ENCODE data around the gene CSKMT.

The CSKMT gene

DNA sequence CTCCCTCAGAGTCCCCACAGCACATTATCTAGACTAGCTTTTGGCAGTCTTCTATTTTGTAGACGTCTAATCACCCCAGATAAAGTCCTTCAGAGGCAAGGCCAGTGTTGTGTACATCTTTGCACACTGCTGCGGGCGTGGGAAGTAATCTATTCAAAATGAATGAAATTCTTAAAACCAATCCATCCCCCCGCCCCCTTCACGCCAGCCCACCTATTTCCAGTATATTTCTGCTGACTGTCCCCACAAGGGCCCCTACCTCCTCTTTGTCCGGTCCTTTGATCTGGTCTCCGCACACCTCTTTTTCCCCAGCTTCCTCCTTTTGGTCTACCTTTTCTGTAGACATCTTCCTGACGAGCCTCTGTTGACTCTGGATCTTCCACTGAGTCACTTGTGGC, 41.7 kb downstream of the CSKMT start:
- peak overlapping the region; percentile 99 for H3K4me2 ChIP-seq (ENCODE audit: low read length)
- H3K79me2 ChIP-seq (ENCODE audit: control insufficient read depth, insufficient read depth, low read length) = peaks cover 9% of the 10 kb centered on the region
- H3K23ac ChIP-seq (ENCODE audit: low read length) = no peak overlapping the region
- no CpG with 5 or more reads among the region's 8 CpGs for WGBS (ENCODE audit: extremely low coverage, insufficient coverage, low lambda C conversion rate)
- peak overlapping the region; percentile 1 for H3K4ac ChIP-seq (ENCODE audit: low read depth, low read length)
- peak overlapping the region; percentile 59 for H3K4me3 ChIP-seq (ENCODE audit: low read length)
- H3K56ac ChIP-seq (ENCODE audit: low read length) = peak overlapping the region; percentile 91
- no peaks in the 10 kb centered on the region for H3K27me3 ChIP-seq (ENCODE audit: insufficient read depth, low read length, poor library complexity)
- no peak overlapping the region for H2BK15ac ChIP-seq (replicated peaks; ENCODE audit: low read depth)
- DNase-seq = no peak
- peak overlapping the region; percentile 49 for H2BK5ac ChIP-seq (ENCODE audit: low read length)
- no peak overlapping the region for H2BK120ac ChIP-seq (ENCODE audit: low read depth, low read length)
- H3K79me1 ChIP-seq (ENCODE audit: low read length) = peaks cover 7% of the 10 kb centered on the region
- peaks cover 13% of the 10 kb centered on the region for H3K4me1 ChIP-seq (ENCODE audit: control insufficient read depth, low read depth, low read length)
- H4K8ac ChIP-seq (ENCODE audit: low read depth, low read length) = peak overlapping the region; percentile 60
- H3K36me3 ChIP-seq (ENCODE audit: control insufficient read depth, insufficient read depth, low read length) = peaks cover 3% of the 10 kb centered on the region
- peak overlapping the region; percentile 40 for H3K27ac ChIP-seq (ENCODE audit: low read depth, low read length)
- no peak overlapping the region for H4K5ac ChIP-seq (ENCODE audit: low read length)
- no peak overlapping the region for H3K18ac ChIP-seq (ENCODE audit: low read length)
- peak overlapping the region; percentile 94 for H3K9ac ChIP-seq (ENCODE audit: low read length)
- H2AK5ac ChIP-seq (ENCODE audit: low read length) = no peak overlapping the region

GRCh38 chr11:62707277-62707861, 42.3 kb downstream of the CSKMT start, which contains the start of the genes BSCL2 and GNG3:
BSCL2 (minus strand) TSS chr11:62707424; CDS start chr11:62707195, 229 bp downstream.
GNG3 (plus strand) TSS chr11:62707676; CDS start chr11:62708296, 620 bp downstream.
- Histone ChIP-seq H3K4me2 (ENCODE audit: low read length) (peak within 1 kb of the TSS; percentile 99), H3K79me1 (ENCODE audit: low read length) (peaks cover 7% of the 10 kb centered on the region), H3K18ac (ENCODE audit: low read length) (no peak within 1 kb of the TSS), H2BK5ac (ENCODE audit: low read length) (peak within 1 kb of the TSS; percentile 49), H3K4ac (ENCODE audit: low read depth, low read length) (peak within 1 kb of the TSS; percentile 1), H4K8ac (ENCODE audit: low read depth, low read length) (peak within 1 kb of the TSS; percentile 60), H3K27me3 (ENCODE audit: insufficient read depth, low read length, poor library complexity) (no peaks in the 10 kb centered on the region), H3K79me2 (ENCODE audit: control insufficient read depth, insufficient read depth, low read length) (peaks cover 9% of the 10 kb centered on the region), H3K23ac (ENCODE audit: low read length) (peak within 1 kb of the TSS; percentile 67), H2AK5ac (ENCODE audit: low read length) (peak within 1 kb of the TSS; percentile 90), H3K56ac (ENCODE audit: low read length) (peak within 1 kb of the TSS; percentile 97), H4K5ac (ENCODE audit: low read length) (no peak within 1 kb of the TSS), H2BK120ac (ENCODE audit: low read depth, low read length) (no peak within 1 kb of the TSS), H3K27ac (ENCODE audit: low read depth, low read length) (peak within 1 kb of the TSS; percentile 40), H3K4me3 (ENCODE audit: low read length) (peak within 1 kb of the TSS; percentile 59), H3K4me1 (ENCODE audit: control insufficient read depth, low read depth, low read length) (peaks cover 13% of the 10 kb centered on the region), H3K9ac (ENCODE audit: low read length) (peak within 1 kb of the TSS; percentile 94), H3K36me3 (ENCODE audit: control insufficient read depth, insufficient read depth, low read length) (peaks cover 4% of the 10 kb centered on the region), H2BK15ac (replicated peaks; ENCODE audit: low read depth) (no peak within 1 kb of the TSS)
- DNase-seq = peak; percentile 100
- no CpG with 5 or more reads among the region's 10 CpGs for WGBS (ENCODE audit: extremely low coverage, insufficient coverage, low lambda C conversion rate)

- H3K9ac ChIP-seq (ENCODE audit: low read length) = peak overlapping the region; percentile 94
- H3K4me2 ChIP-seq (ENCODE audit: low read length) = peak overlapping the region; percentile 99
- peak overlapping the region; percentile 87 for H4K5ac ChIP-seq (ENCODE audit: low read length)
- DNase-seq = peak; percentile 42
- peaks cover 7% of the 10 kb centered on the region for H3K79me1 ChIP-seq (ENCODE audit: low read length)
- no peak overlapping the region for H3K23ac ChIP-seq (ENCODE audit: low read length)
- no peak overlapping the region for H2BK5ac ChIP-seq (ENCODE audit: low read length)
- H2BK15ac ChIP-seq (replicated peaks; ENCODE audit: low read depth) = no peak overlapping the region
- H3K4me3 ChIP-seq (ENCODE audit: low read length) = no peak overlapping the region
- H2AK5ac ChIP-seq (ENCODE audit: low read length) = peak overlapping the region; percentile 90
- WGBS (ENCODE audit: extremely low coverage, insufficient coverage, low lambda C conversion rate) = no CpG with 5 or more reads among the region's 5 CpGs
- H3K79me2 ChIP-seq (ENCODE audit: control insufficient read depth, insufficient read depth, low read length) = peaks cover 9% of the 10 kb centered on the region
- H3K4ac ChIP-seq (ENCODE audit: low read depth, low read length) = no peak overlapping the region
- H3K36me3 ChIP-seq (ENCODE audit: control insufficient read depth, insufficient read depth, low read length) = peaks cover 5% of the 10 kb centered on the region
- H2BK120ac ChIP-seq (ENCODE audit: low read depth, low read length) = no peak overlapping the region
- H3K27me3 ChIP-seq (ENCODE audit: insufficient read depth, low read length, poor library complexity) = no peaks in the 10 kb centered on the region
- H3K27ac ChIP-seq (ENCODE audit: low read depth, low read length) = no peak overlapping the region
- peak overlapping the region; percentile 97 for H3K56ac ChIP-seq (ENCODE audit: low read length)
- H3K4me1 ChIP-seq (ENCODE audit: control insufficient read depth, low read depth, low read length) = peaks cover 13% of the 10 kb centered on the region
- H4K8ac ChIP-seq (ENCODE audit: low read depth, low read length) = no peak overlapping the region
- no peak overlapping the region for H3K18ac ChIP-seq (ENCODE audit: low read length)
Measured at GRCh38 chr11:62708392-62708791, 43.3 kb downstream of the CSKMT start.

DNA sequence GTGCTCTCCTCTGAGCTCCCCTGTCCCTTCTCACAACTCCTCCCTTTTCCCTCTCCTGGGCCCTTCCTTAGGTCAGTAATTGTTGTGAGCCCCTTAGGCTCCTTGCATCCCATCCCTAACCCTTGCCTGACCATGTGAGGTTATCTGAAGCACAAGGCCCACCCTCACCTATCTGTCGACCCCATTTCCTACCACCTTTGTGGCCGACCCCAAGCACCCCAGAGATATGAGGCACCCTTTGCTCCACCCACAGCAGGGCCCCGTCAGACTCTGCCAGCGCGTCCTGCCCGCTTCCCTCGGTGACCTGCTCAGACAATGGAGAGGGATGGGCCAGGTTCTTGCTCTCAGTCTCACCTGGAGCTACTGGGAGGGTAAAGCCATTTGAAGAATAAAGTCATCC, 43.7 kb downstream of the CSKMT start:
- H3K4me3 ChIP-seq (ENCODE audit: low read length) = peak overlapping the region; percentile 72
- peak overlapping the region; percentile 72 for H3K23ac ChIP-seq (ENCODE audit: low read length)
- no peak overlapping the region for H4K8ac ChIP-seq (ENCODE audit: low read depth, low read length)
- H2BK120ac ChIP-seq (ENCODE audit: low read depth, low read length) = no peak overlapping the region
- DNase-seq = peak; percentile 62
- H3K4me2 ChIP-seq (ENCODE audit: low read length) = peak overlapping the region; percentile 99
- H4K5ac ChIP-seq (ENCODE audit: low read length) = peak overlapping the region; percentile 87
- H2BK5ac ChIP-seq (ENCODE audit: low read length) = peak overlapping the region; percentile 86
- peak overlapping the region; percentile 93 for H3K4ac ChIP-seq (ENCODE audit: low read depth, low read length)
- no CpG with 5 or more reads among the region's 7 CpGs for WGBS (ENCODE audit: extremely low coverage, insufficient coverage, low lambda C conversion rate)
- peaks cover 7% of the 10 kb centered on the region for H3K79me1 ChIP-seq (ENCODE audit: low read length)
- H3K27ac ChIP-seq (ENCODE audit: low read depth, low read length) = peak overlapping the region; percentile 57
- H3K9ac ChIP-seq (ENCODE audit: low read length) = peak overlapping the region; percentile 94
- H3K18ac ChIP-seq (ENCODE audit: low read length) = peak overlapping the region; percentile 21
- H2AK5ac ChIP-seq (ENCODE audit: low read length) = peak overlapping the region; percentile 92
- peaks cover 9% of the 10 kb centered on the region for H3K79me2 ChIP-seq (ENCODE audit: control insufficient read depth, insufficient read depth, low read length)
- peak overlapping the region; percentile 97 for H3K56ac ChIP-seq (ENCODE audit: low read length)
- H3K4me1 ChIP-seq (ENCODE audit: control insufficient read depth, low read depth, low read length) = peaks cover 13% of the 10 kb centered on the region
- no peaks in the 10 kb centered on the region for H3K27me3 ChIP-seq (ENCODE audit: insufficient read depth, low read length, poor library complexity)
- H3K36me3 ChIP-seq (ENCODE audit: control insufficient read depth, insufficient read depth, low read length) = peaks cover 5% of the 10 kb centered on the region
- H2BK15ac ChIP-seq (replicated peaks; ENCODE audit: low read depth) = no peak overlapping the region

DNA sequence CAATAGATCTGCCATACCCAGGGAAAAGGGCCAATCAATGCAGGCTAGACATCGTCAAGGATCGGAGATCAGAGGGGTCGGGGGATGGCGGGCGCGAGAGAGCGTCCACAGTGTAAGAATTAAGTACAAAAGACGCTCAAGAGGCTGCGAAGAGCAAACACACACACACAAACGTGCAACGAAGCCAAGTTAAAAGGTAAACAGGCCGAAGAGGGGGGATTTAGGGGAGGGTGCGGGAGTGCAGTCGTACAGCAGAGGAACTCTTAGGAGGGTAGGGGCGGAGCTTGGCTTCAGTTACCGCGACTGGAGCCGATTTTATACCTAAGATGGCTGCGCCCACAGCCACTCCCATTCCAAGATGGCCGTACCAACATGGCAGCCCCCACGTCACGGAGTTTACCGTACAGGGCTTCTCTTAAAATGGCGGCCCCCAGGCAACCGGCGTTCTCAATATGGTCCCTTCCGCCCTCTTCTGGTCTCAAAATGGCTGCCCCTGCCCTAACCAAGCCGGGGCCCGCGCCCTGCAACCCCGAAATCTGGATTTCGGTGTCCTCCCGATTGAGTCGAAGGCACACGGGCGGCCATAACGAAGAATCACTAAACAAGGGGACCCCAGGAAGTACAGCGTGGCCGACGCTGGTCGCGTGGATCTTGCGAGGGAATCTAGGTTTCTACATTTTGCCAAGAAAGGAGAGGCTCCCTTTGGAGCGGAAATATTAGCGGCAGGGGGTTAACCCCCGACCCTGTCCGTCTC, 44.3 kb downstream of the CSKMT start:
- Histone ChIP-seq H4K8ac (ENCODE audit: low read depth, low read length) (no peak overlapping the region), H3K79me2 (ENCODE audit: control insufficient read depth, insufficient read depth, low read length) (peaks cover 9% of the 10 kb centered on the region), H2AK5ac (ENCODE audit: low read length) (peak overlapping the region; percentile 92), H3K4me1 (ENCODE audit: control insufficient read depth, low read depth, low read length) (peaks cover 13% of the 10 kb centered on the region), H3K4ac (ENCODE audit: low read depth, low read length) (peak overlapping the region; percentile 93), H3K27me3 (ENCODE audit: insufficient read depth, low read length, poor library complexity) (no peaks in the 10 kb centered on the region), H3K18ac (ENCODE audit: low read length) (peak overlapping the region; percentile 65), H3K79me1 (ENCODE audit: low read length) (peaks cover 7% of the 10 kb centered on the region), H3K9ac (ENCODE audit: low read length) (peak overlapping the region; percentile 94), H4K5ac (ENCODE audit: low read length) (peak overlapping the region; percentile 96), H3K56ac (ENCODE audit: low read length) (peak overlapping the region; percentile 97), H3K4me2 (ENCODE audit: low read length) (peak overlapping the region; percentile 99), H3K4me3 (ENCODE audit: low read length) (peak overlapping the region; percentile 72), H3K23ac (ENCODE audit: low read length) (peak overlapping the region; percentile 72), H3K36me3 (ENCODE audit: control insufficient read depth, insufficient read depth, low read length) (peaks cover 5% of the 10 kb centered on the region), H2BK15ac (replicated peaks; ENCODE audit: low read depth) (no peak overlapping the region), H3K27ac (ENCODE audit: low read depth, low read length) (peak overlapping the region; percentile 87), H2BK5ac (ENCODE audit: low read length) (peak overlapping the region; percentile 86), H2BK120ac (ENCODE audit: low read depth, low read length) (no peak overlapping the region)
- no CpG with 5 or more reads among the region's 47 CpGs for WGBS (ENCODE audit: extremely low coverage, insufficient coverage, low lambda C conversion rate)
- peak; percentile 99 for DNase-seq

All from mesendoderm (in vitro differentiated cells).